GM23338 (cell line): Measurements from ENCODE around the gene SRP72. TPM values are rescaled to one million over a fixed set of nuclear protein-coding genes. Genes with fewer than 3 reads are reported as not detected.

Experiments used
- ATAC-seq: fragments of 200-7000 bp; cut with Tn5 transposase; 3 replicates; pipeline ENCODE4 v1.9.1; 2020
- DNase-seq: peaks from one replicate; pipeline ENCODE4 v3.0.0-alpha.2; 2015; ENCODE audit warnings: low spot score
- H2AFZ ChIP-seq: fragments of 200-600 bp; sonication (generic); 2 replicates; pipeline ENCODE4 v1.8.0; 2016; ENCODE audit warnings: antibody characterized with exemption, mild to moderate bottlenecking, moderate library complexity
- H3F3A ChIP-seq: fragments of 200-600 bp; sonication (generic); replicated peaks from 2 replicates; pipeline ENCODE4 v1.8.0; 2017; ENCODE audit warnings: antibody characterized with exemption, mixed run types, low read depth
- H3K27ac ChIP-seq: fragments of 200-600 bp; sonication (generic); 2 replicates; pipeline ENCODE4 v1.6.1; 2016; ENCODE audit warnings: low read depth
- H3K27me3 ChIP-seq: fragments of 200-600 bp; sonication (generic); 2 replicates; pipeline ENCODE4 v1.8.0; 2016; ENCODE audit warnings: mild to moderate bottlenecking, mixed run types, moderate library complexity; ENCODE audit not compliant: insufficient read depth
- H3K36me3 ChIP-seq: fragments of 200-600 bp; sonication (generic); 2 replicates; pipeline ENCODE4 v1.8.0; 2016; ENCODE audit warnings: mild to moderate bottlenecking; ENCODE audit not compliant: insufficient read depth
- H3K4me1 ChIP-seq: fragments of 200-600 bp; sonication (generic); 2 replicates; pipeline ENCODE4 v1.8.0; 2016; ENCODE audit warnings: mild to moderate bottlenecking, moderate library complexity; ENCODE audit not compliant: insufficient read depth
- H3K4me2 ChIP-seq: fragments of 200-600 bp; sonication (generic); 2 replicates; pipeline ENCODE4 v1.7.1; 2017; ENCODE audit warnings: mixed run types
- H3K4me3 ChIP-seq: fragments of 200-600 bp; sonication (generic); 2 replicates; pipeline ENCODE4 v1.6.1; 2016; ENCODE audit warnings: mixed run types
- H3K79me2 ChIP-seq: fragments of 200-600 bp; sonication (generic); replicated peaks from 2 replicates; pipeline ENCODE4 v1.8.0; 2017; ENCODE audit warnings: mild to moderate bottlenecking; ENCODE audit not compliant: insufficient read depth
- H3K9me2 ChIP-seq: fragments of 200-600 bp; sonication (generic); 2 replicates; pipeline ENCODE4 v1.8.0; 2017; ENCODE audit not compliant: insufficient read depth
- H4K20me1 ChIP-seq: fragments of 200-600 bp; sonication (generic); replicated peaks from 2 replicates; pipeline ENCODE4 v1.8.0; 2017; ENCODE audit warnings: mild to moderate bottlenecking; ENCODE audit not compliant: insufficient read depth
- H3K27ac Mint-ChIP-seq: 2 replicates; pipeline ENCODE4 v1.8.0; 2020; ENCODE audit warnings: inconsistent platforms, mild to moderate bottlenecking, moderate library complexity, mixed read lengths
- H3K27me3 Mint-ChIP-seq: 3 replicates; pipeline ENCODE4 v1.8.0; 2022; ENCODE audit warnings: low read depth, mild to moderate bottlenecking, moderate library complexity, mixed read lengths, inconsistent platforms; ENCODE audit not compliant: insufficient read depth, poor library complexity
- H3K36me3 Mint-ChIP-seq: 3 replicates; pipeline ENCODE4 v1.8.0; 2021; ENCODE audit warnings: low read depth, mild to moderate bottlenecking, inconsistent platforms, moderate library complexity, mixed read lengths
- H3K4me1 Mint-ChIP-seq: 3 replicates; pipeline ENCODE4 v1.8.0; 2020; ENCODE audit warnings: mild to moderate bottlenecking, inconsistent platforms, mixed read lengths
- H3K4me3 Mint-ChIP-seq: 3 replicates; pipeline ENCODE4 v1.8.0; 2021; ENCODE audit warnings: moderate library complexity, mild to moderate bottlenecking, inconsistent platforms, mixed read lengths
- H3K9me3 Mint-ChIP-seq: 3 replicates; pipeline ENCODE4 v1.8.0; 2020; ENCODE audit warnings: moderate library complexity, mild to moderate bottlenecking, inconsistent platforms, mixed read lengths
- CREB1 ChIP-seq: fragments of 250-450 bp; sonication (Bioruptor Pico); IDR thresholded peaks from 2 replicates; pipeline ENCODE4 v1.5.0; 2020; ENCODE audit warnings: low read depth, mild to moderate bottlenecking, moderate library complexity
- EZH2 ChIP-seq: fragments of 200-600 bp; sonication (generic); IDR thresholded peaks from one replicate; pipeline ENCODE4 v1.8.0; 2017; ENCODE audit warnings: antibody characterized with exemption, mild to moderate bottlenecking, low read depth; ENCODE audit not compliant: unreplicated experiment
- EZH2phosphoT487 ChIP-seq: fragments of 200-600 bp; sonication (generic); IDR thresholded peaks from one replicate; pipeline ENCODE4 v1.8.1; 2018; ENCODE audit warnings: antibody characterized with exemption; ENCODE audit not compliant: unreplicated experiment
- JUNB ChIP-seq: IDR thresholded peaks from one replicate; pipeline ENCODE4 v1.6.1; 2016; ENCODE audit warnings: antibody characterized with exemption; ENCODE audit not compliant: unreplicated experiment
- NANOG ChIP-seq: IDR thresholded peaks from 2 replicates; pipeline ENCODE4 v1.6.1; 2016; ENCODE audit warnings: antibody characterized with exemption, borderline replicate concordance
- POLR2AphosphoS5 ChIP-seq: IDR thresholded peaks from 2 replicates; pipeline ENCODE4 v1.6.1; 2016; ENCODE audit warnings: antibody characterized with exemption, low read depth
- STAT1 ChIP-seq: IDR thresholded peaks from one replicate; pipeline ENCODE4 v1.6.1; 2016; ENCODE audit warnings: antibody characterized with exemption; ENCODE audit not compliant: unreplicated experiment
- ZNF114 ChIP-seq: fragments of 250-450 bp; sonication (Bioruptor Pico); IDR thresholded peaks from 2 replicates; pipeline ENCODE4 v1.5.0; 2020; ENCODE audit warnings: mild to moderate bottlenecking, moderate library complexity
- ZNF331 ChIP-seq: fragments of 250-450 bp; sonication (Bioruptor Pico); IDR thresholded peaks from 2 replicates; pipeline ENCODE4 v1.5.0; 2020; ENCODE audit warnings: low read depth, mild to moderate bottlenecking, moderate library complexity
- polyA plus RNA-seq: library from polyadenylated mRNA; unstranded; fragments of >200 nt; fragmentation: Nextera tagmentation; extraction: Ambion mirVana; gene quantifications from 2 replicates; pipeline ENCODE4 v1.2.1, GENCODE V29; 2016
- total RNA-seq: library from RNA; depleted of rRNA; stranded (reverse); fragments of >200 nt; shearing (Covaris generic); gene quantifications from 2 replicates; pipeline ENCODE4 v1.2.3, GENCODE V29; 2014
- TF ChIP-seq, protein P1 (sequence below): IDR thresholded peaks from one replicate; pipeline ENCODE4 v1.6.1; 2018; ENCODE audit warnings: antibody characterized with exemption; ENCODE audit not compliant: unreplicated experiment
- TF ChIP-seq, protein P2 (sequence below): fragments of 250-450 bp; sonication (Bioruptor Pico); IDR thresholded peaks from 2 replicates; pipeline ENCODE4 v1.5.0; 2020; ENCODE audit warnings: mild to moderate bottlenecking, moderate library complexity
- TF ChIP-seq, protein P3 (sequence below), 2 experiments: fragments of 200-600 bp in 1 of 2; sonication (generic) in 1 of 2; conservative IDR thresholded peaks; 2 replicates each; pipeline versions ENCODE4 v1.5.1 to v1.6.1; 2016 to 2017; ENCODE audit warnings: antibody characterized with exemption in 2 of 2, low read depth in 2 of 2, mild to moderate bottlenecking in 2 of 2, moderate library complexity in 1 of 2
- TF ChIP-seq, protein P4 (sequence below): IDR thresholded peaks from 2 replicates; pipeline ENCODE4 v1.6.1; 2016; ENCODE audit warnings: antibody characterized with exemption

SRP72 gene
- total and polyA plus RNA-seq, 2 experiments from 2014 or later, result 84.6 to 174 TPM

DNA sequence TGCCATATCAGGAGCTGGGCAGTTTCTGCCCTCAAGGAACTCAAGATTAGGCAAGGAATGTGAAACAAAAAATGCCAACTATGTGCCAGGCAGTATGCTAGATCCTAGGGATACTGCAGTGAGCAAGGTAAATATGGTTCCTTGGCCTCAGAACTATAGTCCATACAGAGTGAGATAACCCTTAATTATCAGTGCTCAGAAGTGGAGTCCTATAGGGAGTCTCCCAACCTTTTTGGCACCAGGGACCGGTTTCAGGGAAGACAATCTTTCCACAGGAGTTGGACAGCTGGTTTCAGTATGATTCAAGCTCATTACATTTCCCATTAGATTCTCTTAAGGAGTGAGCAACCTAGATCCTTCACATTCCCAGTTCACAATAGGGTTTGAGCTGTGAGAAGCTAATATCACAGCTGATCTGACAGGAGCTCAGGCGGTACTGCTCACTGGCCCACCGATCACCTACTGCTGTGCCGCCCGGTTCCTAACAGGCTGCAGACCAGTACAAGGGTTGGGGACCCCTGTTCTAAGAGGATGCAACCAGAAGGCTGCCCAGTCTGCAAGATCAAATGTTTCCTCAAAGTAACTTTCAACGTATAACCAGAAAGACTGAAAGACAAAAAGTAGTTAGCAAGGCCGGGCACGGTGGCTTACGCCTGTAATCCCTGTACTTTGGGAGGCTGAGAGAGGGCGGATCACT is 1.7 kb upstream of the SRP72 start:
- Histone ChIP-seq H2AFZ (no peak overlapping the region), H3K79me2 (peaks cover 48% of the 10 kb centered on the region), H3K4me1 (peaks cover 17% of the 10 kb centered on the region), H3F3A (peaks cover 5% of the 10 kb centered on the region; the same call in 1 of the 2 replicates), H3K9me2 (no peaks in the 10 kb centered on the region), H3K27ac (no peak overlapping the region), H3K27me3 (no peaks in the 10 kb centered on the region), H3K4me3 (peak overlapping the region; percentile 97), H4K20me1 (peaks cover 18% of the 10 kb centered on the region), H3K36me3 (peaks cover 17% of the 10 kb centered on the region; the same call in 1 of the 2 replicates), H3K4me2 (peak overlapping the region; percentile 88)
- Mint-ChIP-seq H3K27ac (peak overlapping the region; percentile 70; the same call in 1 of the 2 replicates), H3K4me1 (peaks cover 25% of the 10 kb centered on the region), H3K27me3 (peaks cover 5% of the 10 kb centered on the region), H3K4me3 (peak overlapping the region; percentile 92), H3K9me3 (no peaks in the 10 kb centered on the region; the same call in 2 of the 3 replicates), H3K36me3 (peaks cover 43% of the 10 kb centered on the region)
- ATAC-seq (no peak), DNase-seq (peak; percentile 11)
- TF ChIP-seq, protein P1, sequence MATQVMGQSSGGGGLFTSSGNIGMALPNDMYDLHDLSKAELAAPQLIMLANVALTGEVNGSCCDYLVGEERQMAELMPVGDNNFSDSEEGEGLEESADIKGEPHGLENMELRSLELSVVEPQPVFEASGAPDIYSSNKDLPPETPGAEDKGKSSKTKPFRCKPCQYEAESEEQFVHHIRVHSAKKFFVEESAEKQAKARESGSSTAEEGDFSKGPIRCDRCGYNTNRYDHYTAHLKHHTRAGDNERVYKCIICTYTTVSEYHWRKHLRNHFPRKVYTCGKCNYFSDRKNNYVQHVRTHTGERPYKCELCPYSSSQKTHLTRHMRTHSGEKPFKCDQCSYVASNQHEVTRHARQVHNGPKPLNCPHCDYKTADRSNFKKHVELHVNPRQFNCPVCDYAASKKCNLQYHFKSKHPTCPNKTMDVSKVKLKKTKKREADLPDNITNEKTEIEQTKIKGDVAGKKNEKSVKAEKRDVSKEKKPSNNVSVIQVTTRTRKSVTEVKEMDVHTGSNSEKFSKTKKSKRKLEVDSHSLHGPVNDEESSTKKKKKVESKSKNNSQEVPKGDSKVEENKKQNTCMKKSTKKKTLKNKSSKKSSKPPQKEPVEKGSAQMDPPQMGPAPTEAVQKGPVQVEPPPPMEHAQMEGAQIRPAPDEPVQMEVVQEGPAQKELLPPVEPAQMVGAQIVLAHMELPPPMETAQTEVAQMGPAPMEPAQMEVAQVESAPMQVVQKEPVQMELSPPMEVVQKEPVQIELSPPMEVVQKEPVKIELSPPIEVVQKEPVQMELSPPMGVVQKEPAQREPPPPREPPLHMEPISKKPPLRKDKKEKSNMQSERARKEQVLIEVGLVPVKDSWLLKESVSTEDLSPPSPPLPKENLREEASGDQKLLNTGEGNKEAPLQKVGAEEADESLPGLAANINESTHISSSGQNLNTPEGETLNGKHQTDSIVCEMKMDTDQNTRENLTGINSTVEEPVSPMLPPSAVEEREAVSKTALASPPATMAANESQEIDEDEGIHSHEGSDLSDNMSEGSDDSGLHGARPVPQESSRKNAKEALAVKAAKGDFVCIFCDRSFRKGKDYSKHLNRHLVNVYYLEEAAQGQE, result no peak
- TF ChIP-seq CREB1 (CRISPR knock-in tag), result no peak
- TF ChIP-seq NANOG, result no peak
- TF ChIP-seq EZH2phosphoT487, result no peak
- no peak for TF ChIP-seq ZNF331 (CRISPR knock-in tag)
- TF ChIP-seq, protein P2, sequence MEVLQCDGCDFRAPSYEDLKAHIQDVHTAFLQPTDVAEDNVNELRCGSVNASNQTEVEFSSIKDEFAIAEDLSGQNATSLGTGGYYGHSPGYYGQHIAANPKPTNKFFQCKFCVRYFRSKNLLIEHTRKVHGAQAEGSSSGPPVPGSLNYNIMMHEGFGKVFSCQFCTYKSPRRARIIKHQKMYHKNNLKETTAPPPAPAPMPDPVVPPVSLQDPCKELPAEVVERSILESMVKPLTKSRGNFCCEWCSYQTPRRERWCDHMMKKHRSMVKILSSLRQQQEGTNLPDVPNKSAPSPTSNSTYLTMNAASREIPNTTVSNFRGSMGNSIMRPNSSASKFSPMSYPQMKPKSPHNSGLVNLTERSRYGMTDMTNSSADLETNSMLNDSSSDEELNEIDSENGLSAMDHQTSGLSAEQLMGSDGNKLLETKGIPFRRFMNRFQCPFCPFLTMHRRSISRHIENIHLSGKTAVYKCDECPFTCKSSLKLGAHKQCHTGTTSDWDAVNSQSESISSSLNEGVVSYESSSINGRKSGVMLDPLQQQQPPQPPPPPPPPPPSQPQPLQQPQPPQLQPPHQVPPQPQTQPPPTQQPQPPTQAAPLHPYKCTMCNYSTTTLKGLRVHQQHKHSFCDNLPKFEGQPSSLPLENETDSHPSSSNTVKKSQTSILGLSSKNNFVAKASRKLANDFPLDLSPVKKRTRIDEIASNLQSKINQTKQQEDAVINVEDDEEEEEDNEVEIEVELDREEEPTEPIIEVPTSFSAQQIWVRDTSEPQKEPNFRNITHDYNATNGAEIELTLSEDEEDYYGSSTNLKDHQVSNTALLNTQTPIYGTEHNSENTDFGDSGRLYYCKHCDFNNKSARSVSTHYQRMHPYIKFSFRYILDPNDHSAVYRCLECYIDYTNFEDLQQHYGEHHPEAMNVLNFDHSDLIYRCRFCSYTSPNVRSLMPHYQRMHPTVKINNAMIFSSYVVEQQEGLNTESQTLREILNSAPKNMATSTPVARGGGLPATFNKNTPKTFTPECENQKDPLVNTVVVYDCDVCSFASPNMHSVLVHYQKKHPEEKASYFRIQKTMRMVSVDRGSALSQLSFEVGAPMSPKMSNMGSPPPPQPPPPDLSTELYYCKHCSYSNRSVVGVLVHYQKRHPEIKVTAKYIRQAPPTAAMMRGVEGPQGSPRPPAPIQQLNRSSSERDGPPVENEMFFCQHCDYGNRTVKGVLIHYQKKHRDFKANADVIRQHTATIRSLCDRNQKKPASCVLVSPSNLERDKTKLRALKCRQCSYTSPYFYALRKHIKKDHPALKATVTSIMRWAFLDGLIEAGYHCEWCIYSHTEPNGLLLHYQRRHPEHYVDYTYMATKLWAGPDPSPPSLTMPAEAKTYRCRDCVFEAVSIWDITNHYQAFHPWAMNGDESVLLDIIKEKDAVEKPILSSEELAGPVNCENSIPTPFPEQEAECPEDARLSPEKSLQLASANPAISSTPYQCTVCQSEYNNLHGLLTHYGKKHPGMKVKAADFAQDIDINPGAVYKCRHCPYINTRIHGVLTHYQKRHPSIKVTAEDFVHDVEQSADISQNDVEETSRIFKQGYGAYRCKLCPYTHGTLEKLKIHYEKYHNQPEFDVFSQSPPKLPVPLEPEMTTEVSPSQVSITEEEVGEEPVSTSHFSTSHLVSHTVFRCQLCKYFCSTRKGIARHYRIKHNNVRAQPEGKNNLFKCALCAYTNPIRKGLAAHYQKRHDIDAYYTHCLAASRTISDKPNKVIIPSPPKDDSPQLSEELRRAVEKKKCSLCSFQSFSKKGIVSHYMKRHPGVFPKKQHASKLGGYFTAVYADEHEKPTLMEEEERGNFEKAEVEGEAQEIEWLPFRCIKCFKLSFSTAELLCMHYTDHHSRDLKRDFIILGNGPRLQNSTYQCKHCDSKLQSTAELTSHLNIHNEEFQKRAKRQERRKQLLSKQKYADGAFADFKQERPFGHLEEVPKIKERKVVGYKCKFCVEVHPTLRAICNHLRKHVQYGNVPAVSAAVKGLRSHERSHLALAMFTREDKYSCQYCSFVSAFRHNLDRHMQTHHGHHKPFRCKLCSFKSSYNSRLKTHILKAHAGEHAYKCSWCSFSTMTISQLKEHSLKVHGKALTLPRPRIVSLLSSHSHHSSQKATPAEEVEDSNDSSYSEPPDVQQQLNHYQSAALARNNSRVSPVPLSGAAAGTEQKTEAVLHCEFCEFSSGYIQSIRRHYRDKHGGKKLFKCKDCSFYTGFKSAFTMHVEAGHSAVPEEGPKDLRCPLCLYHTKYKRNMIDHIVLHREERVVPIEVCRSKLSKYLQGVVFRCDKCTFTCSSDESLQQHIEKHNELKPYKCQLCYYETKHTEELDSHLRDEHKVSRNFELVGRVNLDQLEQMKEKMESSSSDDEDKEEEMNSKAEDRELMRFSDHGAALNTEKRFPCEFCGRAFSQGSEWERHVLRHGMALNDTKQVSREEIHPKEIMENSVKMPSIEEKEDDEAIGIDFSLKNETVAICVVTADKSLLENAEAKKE (CRISPR knock-in tag), result no peak
- TF ChIP-seq ZNF114 (CRISPR knock-in tag), result no peak
- TF ChIP-seq, protein P3, sequence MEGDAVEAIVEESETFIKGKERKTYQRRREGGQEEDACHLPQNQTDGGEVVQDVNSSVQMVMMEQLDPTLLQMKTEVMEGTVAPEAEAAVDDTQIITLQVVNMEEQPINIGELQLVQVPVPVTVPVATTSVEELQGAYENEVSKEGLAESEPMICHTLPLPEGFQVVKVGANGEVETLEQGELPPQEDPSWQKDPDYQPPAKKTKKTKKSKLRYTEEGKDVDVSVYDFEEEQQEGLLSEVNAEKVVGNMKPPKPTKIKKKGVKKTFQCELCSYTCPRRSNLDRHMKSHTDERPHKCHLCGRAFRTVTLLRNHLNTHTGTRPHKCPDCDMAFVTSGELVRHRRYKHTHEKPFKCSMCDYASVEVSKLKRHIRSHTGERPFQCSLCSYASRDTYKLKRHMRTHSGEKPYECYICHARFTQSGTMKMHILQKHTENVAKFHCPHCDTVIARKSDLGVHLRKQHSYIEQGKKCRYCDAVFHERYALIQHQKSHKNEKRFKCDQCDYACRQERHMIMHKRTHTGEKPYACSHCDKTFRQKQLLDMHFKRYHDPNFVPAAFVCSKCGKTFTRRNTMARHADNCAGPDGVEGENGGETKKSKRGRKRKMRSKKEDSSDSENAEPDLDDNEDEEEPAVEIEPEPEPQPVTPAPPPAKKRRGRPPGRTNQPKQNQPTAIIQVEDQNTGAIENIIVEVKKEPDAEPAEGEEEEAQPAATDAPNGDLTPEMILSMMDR (conservative IDR thresholded peaks at IDR 0.05; ENCODE audit: low read depth in 2 of 2), result no peak
- no peak for TF ChIP-seq EZH2
- TF ChIP-seq JUNB, result no peak
- TF ChIP-seq STAT1, result no peak
- TF ChIP-seq, protein P4, sequence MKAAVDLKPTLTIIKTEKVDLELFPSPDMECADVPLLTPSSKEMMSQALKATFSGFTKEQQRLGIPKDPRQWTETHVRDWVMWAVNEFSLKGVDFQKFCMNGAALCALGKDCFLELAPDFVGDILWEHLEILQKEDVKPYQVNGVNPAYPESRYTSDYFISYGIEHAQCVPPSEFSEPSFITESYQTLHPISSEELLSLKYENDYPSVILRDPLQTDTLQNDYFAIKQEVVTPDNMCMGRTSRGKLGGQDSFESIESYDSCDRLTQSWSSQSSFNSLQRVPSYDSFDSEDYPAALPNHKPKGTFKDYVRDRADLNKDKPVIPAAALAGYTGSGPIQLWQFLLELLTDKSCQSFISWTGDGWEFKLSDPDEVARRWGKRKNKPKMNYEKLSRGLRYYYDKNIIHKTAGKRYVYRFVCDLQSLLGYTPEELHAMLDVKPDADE, result no peak
- no peak for TF ChIP-seq POLR2AphosphoS5
